GM19328 (cell line): ENCODE measurements around the gene GJC1.

Experiments used
- ATAC-seq: cut with Tn5 transposase; IDR thresholded peaks from one replicate; pipeline ENCODE4 v1.9.1; 2021; ENCODE audit warnings: mild to moderate bottlenecking, moderate library complexity; ENCODE audit not compliant: unreplicated experiment

GJC1 gene

DNA sequence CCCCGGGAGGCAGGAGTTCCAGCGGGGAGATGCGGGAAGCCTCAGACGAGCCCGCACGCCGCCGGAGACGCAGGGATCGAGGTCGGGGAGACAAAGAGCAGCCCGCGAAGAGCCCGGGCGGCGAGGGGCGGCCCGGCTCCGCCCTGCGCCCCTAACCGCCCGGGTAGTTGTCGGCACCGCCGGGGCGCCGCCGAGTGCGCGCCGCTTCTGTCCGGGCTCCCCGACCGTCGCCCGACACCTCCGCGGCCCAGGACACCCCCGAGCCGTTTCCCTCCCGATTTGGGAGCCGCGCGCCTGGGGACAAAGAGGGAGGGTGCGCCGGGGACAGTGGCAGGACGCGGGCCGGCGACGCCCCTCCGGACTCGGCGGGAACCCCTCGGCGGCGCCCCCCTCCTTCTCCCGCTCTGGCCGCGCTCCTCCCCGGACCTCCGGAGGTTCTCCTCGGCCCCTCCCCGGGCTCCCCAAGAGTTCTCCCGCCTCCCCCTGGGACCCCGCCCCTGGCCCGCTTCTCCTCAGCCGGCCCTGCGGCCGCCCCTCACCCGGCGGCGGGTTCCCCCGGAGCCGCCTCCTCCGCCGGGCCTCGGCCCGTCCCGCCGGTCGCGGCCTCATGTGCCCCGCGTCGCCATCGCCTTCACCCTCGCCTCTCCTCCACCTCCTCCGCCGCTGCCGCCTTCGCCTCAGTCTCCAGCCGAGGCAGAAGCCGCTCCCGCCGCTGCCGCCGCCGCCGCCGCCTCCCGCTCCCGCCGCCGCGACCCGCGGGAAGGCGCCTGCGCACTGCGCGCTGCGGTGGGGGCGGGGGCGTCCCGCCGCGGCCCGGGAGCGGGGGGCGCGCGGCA, at the start of gene GJC1:
Gene GJC1, minus strand, starts transcription at position 765 of the 836 bp plus-strand sequence. CDS start 24,470 bp downstream, outside the sequence.
- ATAC-seq, result no peak

DNA sequence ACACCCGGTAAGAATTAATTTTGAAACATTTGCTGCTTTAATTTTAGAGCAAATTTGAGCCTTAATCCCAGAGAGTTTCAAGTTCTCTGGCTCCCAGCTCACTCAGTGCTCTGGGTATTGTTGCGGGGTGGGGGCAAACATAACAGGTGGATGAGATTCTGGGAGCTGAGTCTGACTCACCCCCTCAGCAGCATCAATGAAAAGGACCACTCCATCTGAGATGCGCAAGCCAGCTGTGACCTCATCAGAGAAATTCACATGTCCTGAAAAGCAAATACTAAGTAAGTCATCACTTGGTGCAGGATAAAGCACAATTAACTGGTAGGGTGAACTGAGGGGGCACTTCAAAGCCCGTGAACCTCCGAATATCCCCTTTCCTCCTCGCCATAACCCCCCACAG, 49.3 kb upstream of the GJC1 start:
- no peak for ATAC-seq

DNA sequence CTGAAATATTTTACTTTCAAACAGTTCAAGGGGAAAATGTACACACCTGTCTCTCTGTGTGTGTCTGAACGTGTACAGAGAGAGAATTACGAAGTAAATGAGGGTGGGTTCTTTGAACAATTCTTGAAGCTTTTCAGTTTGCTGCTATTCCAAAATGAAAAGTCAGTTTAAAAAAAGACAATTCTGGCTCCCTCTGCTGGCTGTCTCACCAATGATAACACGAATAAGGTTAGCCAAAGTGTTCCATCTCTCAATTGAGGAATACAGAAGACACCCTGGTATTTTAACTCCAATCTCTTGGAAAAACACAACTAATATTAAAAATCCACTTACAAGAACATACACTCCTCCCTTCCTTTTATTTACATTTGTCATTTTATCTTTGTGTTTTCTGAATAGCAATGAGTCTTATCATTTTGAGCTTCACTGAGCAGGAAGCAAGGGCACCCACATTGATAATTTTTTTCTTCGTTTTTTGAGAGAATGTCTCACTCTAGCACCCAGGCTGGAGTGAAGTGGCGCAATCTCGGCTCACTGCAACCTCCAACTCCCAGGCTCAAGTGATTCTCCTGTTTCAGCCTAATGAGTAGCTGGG, 48.6 kb upstream of the GJC1 start:
- ATAC-seq, result no peak

DNA sequence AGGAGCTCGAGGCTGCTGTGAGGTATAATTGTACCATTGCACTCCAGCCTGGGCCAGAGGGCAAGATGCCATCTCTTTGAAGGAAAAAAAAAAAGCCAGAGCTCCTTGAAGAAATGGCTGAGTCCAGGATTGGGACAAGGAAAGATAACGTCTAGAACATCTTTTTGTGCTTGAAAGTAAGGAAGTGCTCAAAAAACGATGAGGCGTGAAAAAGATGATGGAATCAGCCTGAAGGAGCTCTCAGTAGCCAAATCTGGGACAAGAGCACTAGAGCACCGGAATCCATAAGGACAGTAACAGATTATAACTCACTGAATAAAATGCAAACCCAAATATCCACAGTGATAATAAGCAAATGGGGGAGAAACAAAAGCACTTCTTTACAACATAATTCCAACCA, 47.0 kb upstream of the GJC1 start:
- ATAC-seq, result no peak

DNA sequence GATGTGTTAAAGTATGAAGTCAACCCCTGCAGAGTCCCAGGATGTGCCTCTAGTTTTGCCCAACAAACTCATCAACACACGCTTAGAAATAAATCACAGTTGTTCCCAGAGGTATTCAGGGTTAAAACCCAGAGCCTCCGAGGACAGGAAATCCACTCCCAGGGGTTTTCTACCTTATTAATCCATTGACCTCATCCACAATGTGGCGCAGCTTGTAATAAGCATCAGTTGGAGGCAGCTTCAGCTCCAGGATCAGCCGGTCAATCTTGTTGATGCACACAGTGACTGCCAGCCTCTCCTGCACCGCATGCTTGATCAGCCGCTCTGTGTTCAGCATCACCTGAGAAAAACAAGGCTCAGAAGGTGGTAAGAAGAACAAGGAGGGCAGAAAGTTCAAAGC, 45.7 kb upstream of the GJC1 start:
- ATAC-seq, result no peak

DNA sequence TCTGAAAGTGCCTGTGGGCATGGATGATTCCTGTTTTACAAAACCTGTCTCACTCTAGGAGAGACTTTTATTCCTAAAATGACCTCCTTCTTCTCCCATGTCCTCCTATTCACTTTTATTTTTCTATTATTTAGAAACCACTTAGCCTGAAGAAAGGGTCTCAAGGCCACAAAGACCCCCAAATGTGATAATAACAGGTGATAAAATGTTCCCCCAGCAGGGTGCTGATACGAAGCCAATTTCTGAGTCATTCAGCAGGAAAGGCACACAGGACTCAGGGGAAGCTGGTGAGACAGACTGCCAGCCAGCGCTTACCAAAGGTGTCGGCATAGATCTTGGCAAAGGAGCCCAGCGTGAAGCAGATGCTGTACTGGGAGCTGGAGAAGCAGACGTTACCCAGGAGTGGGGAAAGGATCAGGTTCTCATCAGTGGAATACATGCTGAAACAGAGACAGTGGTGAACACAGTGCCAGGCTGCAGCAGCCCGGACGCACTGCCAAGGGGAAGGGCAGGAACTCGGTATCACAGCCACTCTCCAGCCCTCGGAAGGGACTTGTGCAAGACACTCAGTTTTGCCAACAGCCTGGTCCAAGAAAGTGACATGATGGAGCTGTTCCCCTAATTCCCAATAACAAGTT, 42.2 kb upstream of the GJC1 start:
- no peak for ATAC-seq

DNA sequence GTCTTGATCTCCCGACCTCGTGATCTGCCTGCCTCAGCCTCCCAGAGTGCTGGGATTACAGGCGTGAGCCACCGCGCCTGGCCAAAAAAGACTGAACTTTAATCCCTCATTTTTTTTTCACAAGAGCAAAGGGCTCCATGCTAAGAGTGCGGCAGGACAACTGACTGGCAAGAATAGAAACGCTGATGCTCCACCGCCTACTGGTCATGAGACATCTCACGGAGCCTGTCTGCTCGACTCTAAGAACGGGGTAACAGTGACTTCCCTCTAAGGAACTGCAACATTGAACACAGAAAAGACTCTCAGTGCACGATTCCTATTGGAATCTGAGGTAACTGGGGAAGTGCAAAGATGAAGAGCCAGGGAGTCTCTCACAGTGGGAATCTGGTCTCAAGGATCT, 41.5 kb upstream of the GJC1 start:
- no peak for ATAC-seq

DNA sequence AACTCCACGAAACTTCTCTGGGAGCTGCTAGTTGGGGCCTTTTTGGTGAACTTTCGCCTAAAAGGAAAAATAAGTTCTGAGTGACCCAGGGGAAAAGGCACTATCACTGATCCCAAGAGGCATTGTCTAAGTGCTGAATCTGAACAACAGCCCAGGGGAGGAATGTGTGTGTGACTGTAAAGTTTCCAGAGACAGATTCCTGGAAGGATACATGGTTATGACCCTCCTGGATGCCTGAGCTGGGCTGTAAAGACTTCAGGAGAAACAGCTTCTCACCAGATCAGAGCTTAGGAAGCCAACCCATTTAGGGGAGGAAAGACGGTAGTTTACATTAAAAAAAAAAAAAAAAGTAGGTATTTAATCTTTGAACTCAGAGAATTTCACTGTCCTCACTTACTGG, 37.8 kb upstream of the GJC1 start:
- ATAC-seq, result no peak

DNA sequence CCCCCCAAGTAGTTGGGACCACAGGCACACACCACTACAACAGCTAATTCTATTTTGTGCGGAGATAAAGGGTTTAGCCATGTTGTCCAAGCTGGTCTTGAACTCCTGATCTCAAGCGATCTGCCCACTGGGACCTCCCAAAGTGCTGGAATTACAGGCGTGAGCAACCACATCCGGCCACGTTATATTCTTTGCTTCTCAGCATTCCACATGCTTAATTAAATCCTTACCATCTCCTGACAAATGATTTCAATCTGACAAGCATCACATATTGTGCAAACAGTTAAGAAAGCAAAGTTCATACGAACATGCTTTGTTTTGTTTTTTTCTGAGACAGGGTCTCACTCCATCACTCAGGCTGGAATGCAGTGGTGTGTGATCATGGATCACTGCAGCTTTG, 35.8 kb upstream of the GJC1 start:
- no peak for ATAC-seq

DNA sequence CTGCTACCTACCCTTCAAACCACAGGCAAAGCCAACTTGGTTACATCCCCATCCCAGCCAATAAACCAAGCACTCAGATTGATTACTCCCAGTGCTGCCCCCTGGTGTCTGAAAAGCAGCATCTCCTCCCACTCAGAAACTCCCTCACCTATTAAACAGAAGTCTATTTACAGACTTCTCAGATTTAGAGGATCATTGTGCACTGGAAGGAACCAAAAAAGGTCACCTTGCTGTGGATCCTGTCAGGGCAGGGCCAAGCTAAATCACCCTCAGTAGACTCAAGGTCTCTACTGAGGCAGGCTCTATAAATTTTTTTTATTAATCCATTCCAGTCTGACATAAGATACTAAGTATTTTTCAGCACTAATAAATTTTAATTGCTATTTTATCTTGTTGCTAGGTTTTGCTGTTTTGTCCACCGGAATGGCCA, 35.2 kb upstream of the GJC1 start:
- ATAC-seq, result no peak

DNA sequence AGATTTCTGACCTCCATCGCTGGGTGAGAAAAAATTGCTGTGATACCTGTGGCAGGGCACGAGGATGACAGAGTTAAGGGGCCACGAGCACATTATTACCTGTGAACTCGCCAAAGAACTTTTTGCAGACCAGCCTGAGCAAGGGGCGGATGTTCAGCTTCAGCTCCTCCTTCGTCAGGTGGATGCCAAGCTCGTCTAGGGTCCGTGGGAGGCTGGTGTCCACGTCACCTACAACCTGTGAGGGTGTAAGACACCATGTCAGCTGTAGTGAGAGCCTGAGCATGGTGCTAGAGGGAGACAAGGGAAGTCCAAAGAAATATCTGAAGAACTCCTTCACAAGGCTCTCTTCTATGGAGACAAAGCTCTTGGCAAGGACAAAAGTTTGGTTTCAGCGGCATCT, 34.7 kb upstream of the GJC1 start:
- ATAC-seq, result no peak

DNA sequence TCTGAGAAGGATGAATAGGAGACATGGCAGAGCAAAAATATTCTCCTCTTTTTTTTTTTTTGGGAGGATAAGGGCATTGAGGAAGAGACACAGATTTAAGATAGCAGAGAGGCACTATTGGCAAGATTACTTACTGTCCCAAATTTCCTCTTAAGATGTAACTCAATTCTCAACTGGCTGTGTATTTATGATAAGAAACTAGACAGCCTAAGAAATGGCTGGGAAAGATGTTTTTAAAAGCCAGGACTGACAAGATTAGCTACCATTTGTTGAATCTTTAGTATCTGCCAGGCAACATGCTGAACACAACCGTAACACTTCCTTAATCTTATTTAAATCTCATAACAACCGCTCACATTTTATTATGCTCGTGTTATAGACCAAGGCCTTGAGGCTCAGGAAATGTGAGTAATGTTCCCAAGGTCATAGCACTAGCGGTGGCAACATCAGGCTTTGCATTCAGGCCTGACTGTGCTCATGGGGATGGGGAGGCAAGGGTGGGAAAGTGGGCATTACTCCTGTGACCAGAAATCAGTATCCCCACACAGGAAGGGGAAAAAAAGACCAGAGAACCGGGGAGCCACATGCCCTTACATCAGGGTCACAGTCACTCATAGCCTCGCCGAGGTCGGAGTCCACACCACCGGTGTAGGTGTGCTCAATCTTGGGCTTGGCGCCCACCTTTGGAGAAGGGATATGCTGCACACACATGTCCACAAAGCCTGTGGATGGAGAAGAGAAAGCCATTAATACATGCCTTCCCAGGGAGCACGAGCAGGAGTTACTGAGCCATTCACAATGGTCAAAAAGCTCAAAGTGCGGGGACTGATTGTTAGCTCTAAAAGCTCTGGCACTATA, 33.2 kb upstream of the GJC1 start:
- ATAC-seq, result no peak

DNA sequence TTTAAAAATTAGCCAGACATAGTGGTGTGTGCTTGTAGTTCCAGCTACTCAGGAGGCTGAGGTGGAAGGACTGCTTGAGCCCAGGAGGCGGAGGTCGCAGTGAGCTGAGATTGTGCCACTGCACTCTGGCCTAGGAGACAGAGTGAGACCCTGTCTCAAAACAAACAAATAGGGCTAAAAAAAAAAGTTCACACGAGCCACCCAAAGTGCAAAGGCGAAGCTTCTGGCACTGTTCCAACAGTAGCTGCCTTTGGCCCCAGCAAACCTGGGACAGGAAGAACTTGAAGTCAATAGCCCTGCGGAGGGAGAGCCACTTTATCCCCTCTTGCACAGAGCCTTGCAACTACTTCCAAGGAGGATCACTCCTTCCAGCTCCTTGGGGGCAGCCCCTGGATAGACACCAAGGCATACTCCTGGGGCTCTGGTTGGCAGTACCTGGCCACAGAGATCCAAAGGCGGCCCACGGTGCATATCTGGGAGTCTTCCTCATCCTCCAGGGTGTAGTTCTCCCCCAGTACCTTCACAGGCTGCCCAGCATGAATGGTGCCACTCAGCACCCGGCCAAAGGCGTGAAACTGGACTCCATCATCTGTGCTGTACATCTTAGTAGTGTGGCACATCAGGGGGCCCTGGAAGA, 32.3 kb upstream of the GJC1 start:
- no peak for ATAC-seq

DNA sequence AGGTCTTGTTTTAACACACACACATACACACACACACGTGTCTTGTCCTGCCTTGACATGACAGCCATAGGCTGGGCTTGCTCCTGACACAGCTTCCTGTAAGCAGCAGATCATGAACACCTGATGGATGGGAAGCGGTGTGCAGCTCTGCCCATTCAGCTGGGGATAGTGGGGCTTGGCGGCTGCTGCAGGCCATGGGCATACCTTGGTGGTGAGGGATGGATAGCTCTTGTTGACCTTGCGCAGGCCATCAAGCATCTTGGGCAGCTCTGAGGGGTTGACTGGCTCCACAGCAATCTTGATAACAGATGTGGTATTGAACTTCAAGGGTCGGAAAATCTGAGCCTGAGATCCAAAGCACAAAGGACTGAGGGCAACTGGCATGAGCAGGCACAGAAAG, 29.6 kb upstream of the GJC1 start:
- ATAC-seq, result no peak

DNA sequence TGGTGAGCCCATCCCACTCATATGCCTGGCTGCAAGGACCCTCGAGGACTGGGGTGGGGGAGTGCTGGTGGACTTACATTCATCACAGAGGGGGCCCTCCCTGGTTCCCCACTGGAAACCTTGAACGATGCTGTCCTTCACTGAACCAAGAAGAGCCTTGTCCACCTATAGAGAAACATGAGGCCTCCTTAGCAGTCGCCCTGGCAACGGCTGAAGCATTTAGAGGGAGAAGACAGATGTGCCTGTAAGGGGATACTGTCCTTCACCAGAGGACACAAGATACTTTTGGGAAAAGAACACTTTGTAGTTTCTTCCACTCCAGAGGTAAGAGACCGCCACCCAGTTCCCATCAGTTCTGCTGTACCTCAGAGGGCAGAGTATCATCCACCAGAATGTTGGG, 24.1 kb upstream of the GJC1 start:
- no peak for ATAC-seq

DNA sequence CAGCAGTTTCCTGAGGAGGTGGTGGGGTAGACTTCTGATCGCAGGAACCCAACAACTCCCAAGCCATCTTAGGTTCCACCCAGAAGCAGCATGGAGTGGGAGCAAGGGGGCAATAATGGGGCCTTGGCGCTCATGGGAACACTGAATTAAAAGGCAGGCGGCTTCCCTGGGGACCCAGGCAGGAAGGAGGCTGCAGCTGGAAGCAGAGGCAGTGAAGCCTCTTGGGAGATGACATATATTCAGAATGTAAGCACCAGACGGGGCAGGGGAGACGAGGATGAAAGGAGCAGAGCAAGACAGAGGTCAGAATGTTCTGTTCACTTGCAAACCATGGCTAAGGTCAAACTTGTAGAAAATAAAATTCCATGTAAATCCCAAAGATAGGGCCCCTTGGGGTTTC, 20.5 kb upstream of the GJC1 start:
- no peak for ATAC-seq

DNA sequence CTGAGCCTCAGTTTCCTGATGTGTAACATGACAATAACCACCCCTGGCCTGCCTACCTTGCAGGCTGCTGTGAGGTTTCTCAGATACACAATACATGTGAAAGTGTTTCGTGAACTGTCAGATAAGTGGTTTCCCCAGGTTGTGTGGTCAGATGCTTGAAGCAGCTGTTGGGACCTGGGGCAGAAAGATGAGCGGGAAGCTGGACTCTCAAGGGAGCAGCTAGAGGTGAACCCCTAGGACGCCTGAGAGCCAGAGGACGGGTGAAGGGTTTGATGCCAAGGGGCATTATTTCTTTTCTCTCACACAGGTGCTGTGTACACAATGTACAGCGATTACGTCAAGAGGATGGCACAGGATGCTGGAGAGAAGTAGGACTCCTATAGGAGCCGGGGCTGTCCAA, 19.9 kb upstream of the GJC1 start:
- ATAC-seq, result no peak

DNA sequence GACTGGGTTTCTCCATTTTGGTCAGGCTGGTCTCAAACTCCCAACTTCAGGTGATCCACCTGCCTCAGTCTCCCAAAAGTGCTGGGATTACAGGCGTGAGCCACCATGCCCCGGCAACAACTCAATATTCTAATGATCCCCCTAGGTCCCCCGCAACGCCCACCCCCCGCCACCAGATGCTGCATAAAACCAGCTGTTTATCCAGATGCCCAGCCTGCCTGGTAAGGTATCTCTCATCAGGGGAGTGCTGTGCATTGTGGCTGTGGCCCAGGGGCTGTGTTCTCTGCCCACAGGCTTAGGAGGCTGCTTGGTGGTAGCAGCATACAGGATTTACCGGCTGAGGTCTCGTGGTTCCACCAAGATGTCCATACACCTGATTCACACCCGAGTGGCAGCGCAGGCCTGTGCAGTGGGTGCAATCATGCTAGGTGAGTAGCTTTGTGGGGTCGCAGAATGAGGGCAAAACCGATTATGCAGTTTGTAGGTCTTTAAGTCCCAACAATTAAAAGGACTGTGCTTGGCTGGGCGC, 18.9 kb upstream of the GJC1 start:
- ATAC-seq, result no peak

DNA sequence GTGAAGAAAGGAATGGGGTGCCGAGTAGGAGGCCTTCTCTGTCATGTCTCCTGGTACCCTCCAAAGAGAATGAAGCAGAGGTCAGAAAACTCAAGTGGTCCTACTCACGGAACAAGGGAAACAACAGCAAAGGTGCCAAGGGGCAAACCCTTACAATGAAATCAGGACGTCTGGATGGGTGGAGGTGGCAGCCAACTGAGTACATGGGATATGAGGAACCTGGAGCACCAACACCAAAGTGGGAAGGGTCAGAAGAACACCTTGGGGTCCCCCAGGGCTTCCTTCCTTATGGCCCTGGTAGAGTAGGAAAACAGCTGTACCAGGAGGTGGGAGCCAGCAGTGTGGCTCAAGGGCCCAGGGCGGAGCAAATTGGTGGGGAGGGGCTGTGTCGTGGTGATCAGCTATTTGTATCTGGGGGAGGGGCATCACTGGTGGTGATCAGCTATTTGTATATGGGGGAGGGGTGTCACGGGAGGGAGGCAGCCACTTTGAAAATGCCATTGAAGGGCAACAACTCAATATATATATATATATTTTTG, 18.2 kb upstream of the GJC1 start:
- no peak for ATAC-seq

DNA sequence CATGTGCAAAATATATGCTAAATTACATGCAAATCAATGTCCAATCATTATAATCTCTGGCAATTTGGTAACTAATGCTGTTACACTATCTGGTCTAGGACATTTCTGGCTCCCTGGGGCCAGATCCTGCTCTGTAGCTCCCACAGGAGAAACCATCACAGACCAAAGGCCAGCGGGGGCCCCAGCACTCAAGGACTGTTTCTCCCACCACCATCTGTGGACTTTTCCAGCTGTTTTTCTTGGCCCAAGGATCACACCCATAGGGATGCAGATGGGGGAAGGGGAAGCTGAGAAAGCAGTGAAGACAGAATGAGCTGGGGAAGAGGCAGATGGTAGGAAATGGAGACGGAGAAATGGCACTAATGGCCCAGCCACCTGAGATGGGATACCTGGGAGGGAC, 17.5 kb upstream of the GJC1 start, which contains the start of gene HIGD1B:
Gene HIGD1B, plus strand, starts transcription at position 298 of the 400 bp plus-strand sequence. CDS start 270 bp downstream, outside the sequence.
- no peak for ATAC-seq
